ENCODE measurements around the gene IQCB1. TPM values are rescaled to one million over a fixed set of nuclear protein-coding genes. Genes with fewer than 3 reads are reported as not detected.

IQCB1 gene
- total and polyA plus RNA-seq, 4 experiments from 2014 or later = 18.7 to 38.2 (median 30.1) TPM

GRCh38 chr3:121720163-121720562, 114.7 kb downstream of the IQCB1 start:
- Histone ChIP-seq H3K9me3 (ENCODE audit: control insufficient read depth in 1 of 2, low read length in 2 of 2) (no peaks in the 10 kb centered on the region), H3K27me3 (ENCODE audit: insufficient read depth, low read length) (no peaks in the 10 kb centered on the region), H3K36me3 (ENCODE audit: insufficient read depth, low read length) (peaks cover 38% of the 10 kb centered on the region), H3K27ac (ENCODE audit: low read depth, low read length) (no peak overlapping the region), H3K4me3 (ENCODE audit: low read length in 2 of 2) (no peak overlapping the region), H3K4me1 (ENCODE audit: insufficient read depth, low read length) (peaks cover 14% of the 10 kb centered on the region)
- H3K27me3 Mint-ChIP-seq = no peaks in the 10 kb centered on the region
- POLR2A ChIA-PET (ENCODE audit: partially characterized antibody) = interaction anchor here (0.6 to 2.4 kb wide), 3 partner anchors 28 to 60 kb away, joined by 3 to 6 read pairs (median 3); partner anchors contain the start of genes GOLGB1 and HCLS1
- DNase-seq = no peak
- no peak overlapping the region for H3K4me3 Mint-ChIP-seq
- intact Hi-C loops (cut with micrococcal nuclease) = no loop called here
- H3K36me3 Mint-ChIP-seq = peaks cover 70 to 80% of the 10 kb centered on the region in 2 donors
- peaks cover 18 to 26% (median 22%) of the 10 kb centered on the region in 4 donors for H3K4me1 Mint-ChIP-seq
- no peaks in the 10 kb centered on the region for H3K9me3 Mint-ChIP-seq
- peak overlapping the region in 3 of 7 donors; percentile 1 to 72 (median 57) for H3K27ac Mint-ChIP-seq
- CTCF ChIA-PET (ENCODE audit: partially characterized antibody) = interaction anchor here (0.7 kb wide), 1 partner anchor 22 kb away, joined by 3 read pairs; no protein-coding TSS in a partner anchor

Other genes starting within 250 kb of the IQCB1 start
- gene FBXO40, start 241.7 kb downstream of the IQCB1 start, total RNA-seq = not detected
- under 1 TPM in 1 of 2 donors, not detected in 1; 0.08 TPM for gene FBXO40, start 241.7 kb downstream of the IQCB1 start, polyA plus RNA-seq
- gene HCLS1, start 174.2 kb downstream of the IQCB1 start, total RNA-seq = 100 to 1,000 TPM; 336 TPM
- 100 to 1,000 TPM; 441 to 503 TPM for gene HCLS1, start 174.2 kb downstream of the IQCB1 start, polyA plus RNA-seq
- gene GOLGB1, start 85.3 kb downstream of the IQCB1 start, total RNA-seq = 10 to 100 TPM; 45.7 to 49.3 TPM
- gene GOLGB1, start 85.3 kb downstream of the IQCB1 start, polyA plus RNA-seq = 10 to 100 TPM in 1 of 2 donors, 1 to 10 TPM in 1; 1.3 to 19.0 TPM
- gene EAF2, start 149 bp upstream of the IQCB1 start, total RNA-seq = 1 to 10 TPM; 5.7 to 6.3 TPM
- gene EAF2, start 149 bp upstream of the IQCB1 start, polyA plus RNA-seq = 10 to 100 TPM; 11.3 to 21.2 TPM
- gene SLC15A2, start 59.3 kb upstream of the IQCB1 start, total RNA-seq = 1 to 10 TPM; 2.0 to 4.3 TPM
- under 1 TPM; 0.15 to 0.59 TPM for gene SLC15A2, start 59.3 kb upstream of the IQCB1 start, polyA plus RNA-seq
- not detected for gene ILDR1, start 187.2 kb upstream of the IQCB1 start, total RNA-seq
- gene ILDR1, start 187.2 kb upstream of the IQCB1 start, polyA plus RNA-seq = not detected
- gene CD86, start 220.3 kb upstream of the IQCB1 start, total RNA-seq = 1 to 10 TPM in 1 of 2 experiments, under 1 TPM in 1; 0.58 to 1.2 TPM
- 1 to 10 TPM in 1 of 2 donors, under 1 TPM in 1; 0.31 to 1.8 TPM for gene CD86, start 220.3 kb upstream of the IQCB1 start, polyA plus RNA-seq